GM12878 (cell line): ENCODE results near the gene FAM222B. TPM values are rescaled to one million over a fixed set of nuclear protein-coding genes. Genes with fewer than 3 reads are reported as not detected.

Experiments
- ATAC-seq: fragments of 200-7000 bp; cut with Tn5 transposase; 3 replicates; pipeline ENCODE4 v1.9.1; 2020; ENCODE audit warnings: mild to moderate bottlenecking, moderate library complexity
- BruUV-seq: library from RNA; stranded (reverse); fragments of 400-500 nt; replicated peaks from 2 replicates; lab custom pipeline; 2021; lab: Mats Ljungman, UMichigan
- CTCF ChIA-PET: fragments of 300-600 bp; sonication (Branson Sonifier 250); formaldehyde crosslinking; extraction: SDS; loops from one replicate; lab custom pipeline; 2021; ENCODE audit warnings: inconsistent platforms; lab: Yijun Ruan, JAX
- POLR2A ChIA-PET: fragments of 350-600 bp; formaldehyde crosslinking; extraction: SDS; loops from one replicate; lab custom pipeline; 2021; ENCODE audit warnings: inconsistent platforms; lab: Charles Lee
- RAD21 ChIA-PET: fragments of 300-600 bp; sonication (Branson Sonifier 250); formaldehyde crosslinking; loops from one replicate; lab custom pipeline; 2023; ENCODE audit warnings: antibody characterized with exemption; ENCODE audit not compliant: unreplicated experiment; lab: Charles Lee
- SMC1A ChIA-PET: fragments of 300-600 bp; sonication (Branson Sonifier 250); formaldehyde crosslinking; loops from one replicate; lab custom pipeline; 2023; ENCODE audit not compliant: unreplicated experiment, uncharacterized antibody; lab: Charles Lee
- DNase-seq: peaks from one replicate; pipeline ENCODE4 v3.0.0-alpha.2; 2011; ENCODE audit warnings: low read depth, low spot score
- FAIRE-seq: peaks from 3 replicates; lab custom pipeline; 2011; peaks lifted over from hg19 to GRCh38; lab: Jason Lieb, UNC
- H2AFZ ChIP-seq: 2 replicates; pipeline ENCODE4 v1.6.0; 2011; ENCODE audit warnings: low read depth, low read length, control low read depth; ENCODE audit not compliant: control insufficient read depth
- H3K27ac ChIP-seq: 2 replicates; pipeline ENCODE4 v1.5.1; 2011; ENCODE audit warnings: control low read depth; ENCODE audit not compliant: control insufficient read depth, insufficient read depth
- H3K27me3 ChIP-seq, 2 experiments: replicated peaks in 1 of 2; 2 replicates each; pipeline versions ENCODE4 v1.6.0 to v1.6.1; 2011; ENCODE audit warnings: low read length in 1 of 2; ENCODE audit not compliant: control insufficient read depth in 2 of 2, insufficient read depth in 2 of 2
- H3K36me3 ChIP-seq, 2 experiments: 2 replicates each; pipeline ENCODE4 v1.5.1; 2011; ENCODE audit warnings: low read length in 1 of 2; ENCODE audit not compliant: control insufficient read depth in 2 of 2, insufficient read depth in 2 of 2
- H3K4me1 ChIP-seq: 2 replicates; pipeline ENCODE4 v1.6.1; 2011; ENCODE audit warnings: mild to moderate bottlenecking, low read length, moderate library complexity, mixed read lengths; ENCODE audit not compliant: control insufficient read depth, insufficient read depth
- H3K4me2 ChIP-seq: 2 replicates; pipeline ENCODE4 v1.6.0; 2011; ENCODE audit warnings: control low read depth; ENCODE audit not compliant: control insufficient read depth, insufficient read depth
- H3K4me3 ChIP-seq: fragments of 200-600 bp; sonication (generic); 2 replicates; pipeline ENCODE4 v1.5.1; 2016
- H3K79me2 ChIP-seq: 2 replicates; pipeline ENCODE4 v1.6.0; 2011; ENCODE audit warnings: low read length; ENCODE audit not compliant: control insufficient read depth, insufficient read depth
- H3K9ac ChIP-seq: 2 replicates; pipeline ENCODE4 v1.8.0; 2011; ENCODE audit warnings: low read length, control low read depth, mixed read lengths; ENCODE audit not compliant: control insufficient read depth, insufficient read depth
- H3K9me3 ChIP-seq: replicated peaks from 3 replicates; pipeline ENCODE4 v1.5.1; 2011; ENCODE audit warnings: mild to moderate bottlenecking, low read length; ENCODE audit not compliant: control insufficient read depth, insufficient read depth
- H4K20me1 ChIP-seq: 2 replicates; pipeline ENCODE4 v1.6.0; 2011; ENCODE audit not compliant: control insufficient read depth, insufficient read depth
- ATF2 ChIP-seq: IDR thresholded peaks from 2 replicates; pipeline ENCODE4 v1.6.1; 2012; ENCODE audit warnings: low read length, inconsistent platforms
- CBX3 ChIP-seq: fragments of 200-600 bp; sonication (generic); IDR thresholded peaks from 2 replicates; pipeline ENCODE4 v1.6.1; 2016; ENCODE audit warnings: low read depth, borderline replicate concordance
- EED ChIP-seq: sonication (generic); IDR thresholded peaks from 2 replicates; pipeline ENCODE4 v1.6.1; 2016; ENCODE audit warnings: antibody characterized with exemption, low read depth
- HSF1 ChIP-seq: fragments of 150-350 bp; IDR thresholded peaks from 2 replicates; pipeline ENCODE4 v1.6.1; 2014; ENCODE audit warnings: mild to moderate bottlenecking, low read depth, low read length
- KDM1A ChIP-seq: fragments of 200-600 bp; sonication (generic); IDR thresholded peaks from 2 replicates; pipeline ENCODE4 v1.6.1; 2016; ENCODE audit warnings: borderline replicate concordance
- RAD51 ChIP-seq: fragments of 450-650 bp; IDR thresholded peaks from 2 replicates; pipeline ENCODE4 v1.6.1; 2016; ENCODE audit warnings: moderate library complexity, mild to moderate bottlenecking, inconsistent platforms
- SMC3 ChIP-seq: IDR thresholded peaks from 2 replicates; pipeline ENCODE4 v1.6.1; 2011; ENCODE audit warnings: low read length, improper control_type of control experiment, borderline replicate concordance
- TARDBP ChIP-seq: IDR thresholded peaks from 2 replicates; pipeline ENCODE4 v1.6.1; 2016; ENCODE audit warnings: borderline replicate concordance
- WGBS: methylation state at CpG from one replicate; pipeline ENCODE4 v1.1.6; 2016; ENCODE audit warnings: low lambda C conversion rate; ENCODE audit not compliant: insufficient replicate concordance, insufficient coverage; ENCODE audit errors: missing lambda C conversion rate; 5-methylcytosine and 5-hydroxymethylcytosine counted together
- in situ Hi-C: fragments of 300-500 bp; cut with MboI; formaldehyde crosslinking; loops from 9 replicates; pipeline ENCODE4 v1.14.3; 2018; ENCODE audit warnings: mixed read lengths
- intact Hi-C: fragments of 100-400 bp; cut with micrococcal nuclease; formaldehyde crosslinking; loops from one replicate; pipeline ENCODE4 v1.14.2; 2022; ENCODE audit not compliant: unreplicated experiment
- polyA plus RNA-seq, 11 experiments: library from polyadenylated mRNA; depleted of rRNA in 4 of 11; unstranded in 6 of 11; stranded (reverse) in 5 of 11; fragments of >200 nt; fragmentation: Nextera tagmentation in 4 of 11; fragmentation: Illumina TruSeq in 1 of 11; extraction: Ambion mirVana in 4 of 11; extraction: Trizol in 1 of 11; gene quantifications; 1 replicate in 1 of 11; 2 replicates in 10 of 11; pipeline versions ENCODE4 v1.2.1 to v1.2.3, GENCODE V29; 2011 to 2016; ENCODE audit warnings: inconsistent platforms in 2 of 11, missing spikeins in 2 of 11, low read depth in 1 of 11
- total RNA-seq, 4 experiments: library from RNA; depleted of rRNA in 3 of 4; stranded (reverse); fragments of >200 nt in 3 of 4; fragmentation: Illumina TruSeq in 1 of 4; extraction: Trizol in 1 of 4; gene quantifications; 2 replicates each; pipeline versions ENCODE4 v1.2.1 to v1.2.3, GENCODE V29; 2013 to 2021
- TF ChIP-seq, protein P1 (sequence below): IDR thresholded peaks from 2 replicates; pipeline ENCODE4 v1.6.1; 2012; ENCODE audit warnings: low read depth, low read length, improper control_type of control experiment
- TF ChIP-seq, protein P2 (sequence below): fragments of 450-650 bp; IDR thresholded peaks from 2 replicates; pipeline ENCODE4 v1.6.1; 2017; ENCODE audit warnings: mild to moderate bottlenecking, moderate library complexity

The FAM222B gene
- total and polyA plus RNA-seq, 10 of the 15 experiments (the other 5 are each of a cell fraction or from before 2014, with no cell fraction given): 2.8 to 18.3 (median 6.4) TPM

- no peaks in the 10 kb centered on the region for H3K9me3 ChIP-seq
- peaks cover 2 to 3% of the 10 kb centered on the region in 2 experiments; a peak in 3 of 4 replicates for H3K36me3 ChIP-seq
- H3K4me2 ChIP-seq: no peak overlapping the region
- ChIA-PET RAD21 (interaction anchor here (0.7 to 3.3 kb wide), 4 partner anchors 18 to 90 kb away, joined by 3 to 15 read pairs (median 3); partner anchors contain the start of gene DHRS13), CTCF (interaction anchor here (0.7 to 1.8 kb wide), 6 partner anchors 11 to 103 kb away, joined by 3 to 5 read pairs (median 4); partner anchors contain the start of genes DHRS13 and FAM222B), POLR2A (interaction anchor here (0.6 to 0.9 kb wide), 3 partner anchors 11 to 45 kb away, joined by 3 to 5 read pairs (median 3); no protein-coding TSS in a partner anchor), SMC1A (no interaction called here)
- in situ Hi-C loops (no loop called here), intact Hi-C loops (no loop called here)
- no peak overlapping the region for H3K9ac ChIP-seq
- H3K4me3 ChIP-seq: no peak overlapping the region
- H4K20me1 ChIP-seq: no peaks in the 10 kb centered on the region
- TF ChIP-seq EED (no peak), HSF1 (no peak), SMC3 (no peak), RAD51 (no peak), CBX3 (no peak), KDM1A (no peak), TARDBP (no peak), ATF2 (no peak)
- TF ChIP-seq, protein P1, sequence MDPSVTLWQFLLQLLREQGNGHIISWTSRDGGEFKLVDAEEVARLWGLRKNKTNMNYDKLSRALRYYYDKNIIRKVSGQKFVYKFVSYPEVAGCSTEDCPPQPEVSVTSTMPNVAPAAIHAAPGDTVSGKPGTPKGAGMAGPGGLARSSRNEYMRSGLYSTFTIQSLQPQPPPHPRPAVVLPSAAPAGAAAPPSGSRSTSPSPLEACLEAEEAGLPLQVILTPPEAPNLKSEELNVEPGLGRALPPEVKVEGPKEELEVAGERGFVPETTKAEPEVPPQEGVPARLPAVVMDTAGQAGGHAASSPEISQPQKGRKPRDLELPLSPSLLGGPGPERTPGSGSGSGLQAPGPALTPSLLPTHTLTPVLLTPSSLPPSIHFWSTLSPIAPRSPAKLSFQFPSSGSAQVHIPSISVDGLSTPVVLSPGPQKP: no peak
- TF ChIP-seq, protein P2, sequence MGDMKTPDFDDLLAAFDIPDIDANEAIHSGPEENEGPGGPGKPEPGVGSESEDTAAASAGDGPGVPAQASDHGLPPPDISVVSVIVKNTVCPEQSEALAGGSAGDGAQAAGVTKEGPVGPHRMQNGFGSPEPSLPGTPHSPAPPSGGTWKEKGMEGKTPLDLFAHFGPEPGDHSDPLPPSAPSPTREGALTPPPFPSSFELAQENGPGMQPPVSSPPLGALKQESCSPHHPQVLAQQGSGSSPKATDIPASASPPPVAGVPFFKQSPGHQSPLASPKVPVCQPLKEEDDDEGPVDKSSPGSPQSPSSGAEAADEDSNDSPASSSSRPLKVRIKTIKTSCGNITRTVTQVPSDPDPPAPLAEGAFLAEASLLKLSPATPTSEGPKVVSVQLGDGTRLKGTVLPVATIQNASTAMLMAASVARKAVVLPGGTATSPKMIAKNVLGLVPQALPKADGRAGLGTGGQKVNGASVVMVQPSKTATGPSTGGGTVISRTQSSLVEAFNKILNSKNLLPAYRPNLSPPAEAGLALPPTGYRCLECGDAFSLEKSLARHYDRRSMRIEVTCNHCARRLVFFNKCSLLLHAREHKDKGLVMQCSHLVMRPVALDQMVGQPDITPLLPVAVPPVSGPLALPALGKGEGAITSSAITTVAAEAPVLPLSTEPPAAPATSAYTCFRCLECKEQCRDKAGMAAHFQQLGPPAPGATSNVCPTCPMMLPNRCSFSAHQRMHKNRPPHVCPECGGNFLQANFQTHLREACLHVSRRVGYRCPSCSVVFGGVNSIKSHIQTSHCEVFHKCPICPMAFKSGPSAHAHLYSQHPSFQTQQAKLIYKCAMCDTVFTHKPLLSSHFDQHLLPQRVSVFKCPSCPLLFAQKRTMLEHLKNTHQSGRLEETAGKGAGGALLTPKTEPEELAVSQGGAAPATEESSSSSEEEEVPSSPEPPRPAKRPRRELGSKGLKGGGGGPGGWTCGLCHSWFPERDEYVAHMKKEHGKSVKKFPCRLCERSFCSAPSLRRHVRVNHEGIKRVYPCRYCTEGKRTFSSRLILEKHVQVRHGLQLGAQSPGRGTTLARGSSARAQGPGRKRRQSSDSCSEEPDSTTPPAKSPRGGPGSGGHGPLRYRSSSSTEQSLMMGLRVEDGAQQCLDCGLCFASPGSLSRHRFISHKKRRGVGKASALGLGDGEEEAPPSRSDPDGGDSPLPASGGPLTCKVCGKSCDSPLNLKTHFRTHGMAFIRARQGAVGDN: no peak
- no TSS peak for BruUV-seq
- DNase-seq (no peak), FAIRE-seq (no peak), ATAC-seq (no peak)
- H3K79me2 ChIP-seq: peaks cover 14% of the 10 kb centered on the region
- peaks cover 14% of the 10 kb centered on the region for H3K4me1 ChIP-seq
- no peaks in the 10 kb centered on the region for H3K27me3 ChIP-seq
- WGBS: 85% methylated on average over 2 of the region's 2 CpGs
- H2AFZ ChIP-seq: no peak overlapping the region
- H3K27ac ChIP-seq: no peak overlapping the region
These were observed 10.7 kb upstream of the FAM222B start for GRCh38 chr17:28853295-28853694.
